Measurements from ENCODE around the gene INTS3.

Gene INTS3

GRCh38 chr1:153800516-153800915 is 72.7 kb downstream of the INTS3 start:
- peak overlapping the region; percentile 28 for H3K27ac ChIP-seq
- ChIA-PET POLR2A (ENCODE audit: low non-redundant PET) (no interaction called here), CTCF (no interaction called here)

GRCh38 chr1:153801028-153801625 is 73.3 kb downstream of the INTS3 start:
- TF ChIP-seq CTCF (conservative IDR thresholded peaks at IDR 0.05; ENCODE audit: low read depth) = no peak
- CTCF ChIA-PET = interaction anchor here (0.6 kb wide), 1 partner anchor 1818 kb away, joined by 7 read pairs; no protein-coding TSS in a partner anchor
- POLR2A ChIA-PET (ENCODE audit: low non-redundant PET) = no interaction called here
- DNase-seq (ENCODE audit: low spot score) = no peak
- 0 out of 2 replicates have a peak overlapping the region, but pooled peaks have one; percentile 28 for H3K27ac ChIP-seq

More at GRCh38 chr1:153800516-153800915, 72.7 kb downstream of the INTS3 start:
- DNase-seq (ENCODE audit: low spot score) = no peak
- no peak for TF ChIP-seq CTCF (conservative IDR thresholded peaks at IDR 0.05; ENCODE audit: low read depth)

- ChIA-PET CTCF (no interaction called here), POLR2A (ENCODE audit: low non-redundant PET) (no interaction called here)
- no peak for TF ChIP-seq CTCF (conservative IDR thresholded peaks at IDR 0.05; ENCODE audit: low read depth)
Observed at GRCh38 chr1:153801786-153802697, 74.2 kb downstream of the INTS3 start.

GRCh38 chr1:153803470-153804056 is 75.7 kb downstream of the INTS3 start:
- TF ChIP-seq CTCF (conservative IDR thresholded peaks at IDR 0.05; ENCODE audit: low read depth) = no peak
- DNase-seq (ENCODE audit: low spot score) = no peak
- CTCF ChIA-PET = interaction anchor here (0.7 kb wide), 1 partner anchor 1001 kb away, joined by 3 read pairs; no protein-coding TSS in a partner anchor
- H3K27ac ChIP-seq = no peak overlapping the region
- POLR2A ChIA-PET (ENCODE audit: low non-redundant PET) = no interaction called here

More at GRCh38 chr1:153801786-153802697, 74.2 kb downstream of the INTS3 start:
- 0 out of 2 replicates have a peak overlapping the region, but pooled peaks have one; percentile 28 for H3K27ac ChIP-seq
- no peak for DNase-seq (ENCODE audit: low spot score)

GRCh38 chr1:153804112-153804511 is 76.3 kb downstream of the INTS3 start:
- TF ChIP-seq CTCF (conservative IDR thresholded peaks at IDR 0.05; ENCODE audit: low read depth) = no peak
- CTCF ChIA-PET = no interaction called here
- no peak for DNase-seq (ENCODE audit: low spot score)
- POLR2A ChIA-PET (ENCODE audit: low non-redundant PET) = no interaction called here
- H3K27ac ChIP-seq = no peak overlapping the region

GRCh38 chr1:153805042-153805745 is 77.3 kb downstream of the INTS3 start:
- ChIA-PET POLR2A (ENCODE audit: low non-redundant PET) (interaction anchor here (0.6 kb wide), 1 partner anchor 1683 kb away, joined by 3 read pairs; no protein-coding TSS in a partner anchor), CTCF (interaction anchor here (0.7 kb wide), 1 partner anchor 187 kb away, joined by 3 read pairs; no protein-coding TSS in a partner anchor)
- no peak for TF ChIP-seq CTCF (conservative IDR thresholded peaks at IDR 0.05; ENCODE audit: low read depth)
- DNase-seq (ENCODE audit: low spot score) = peak; percentile 55
- H3K27ac ChIP-seq = peak overlapping the region; percentile 67
